HCT116 (cell line): Measurements from ENCODE around the gene NEK1. TPM values are rescaled to one million over a fixed set of nuclear protein-coding genes. Genes with fewer than 3 reads are reported as not detected.
"Not testable (repeated sequence)": the region's sequence is repeated elsewhere in the genome, so short reads cannot be mapped to it uniquely, and the experiment has no call there.

Experiments used
- ATAC-seq: fragments of 200-7000 bp; cut with Tn5 transposase; 2 replicates; pipeline ENCODE4 v1.9.1; 2020; ENCODE audit warnings: mild to moderate bottlenecking, moderate library complexity
- BruUV-seq: library from RNA; stranded (reverse); fragments of 400-500 nt; replicated peaks from 2 replicates; lab custom pipeline; 2021; lab: Mats Ljungman, UMichigan
- CTCF ChIA-PET: fragments of 300-600 bp; sonication (Branson Sonifier 250); formaldehyde crosslinking; loops from one replicate; lab custom pipeline; 2021; ENCODE audit warnings: antibody characterized with exemption; lab: Charles Lee
- POLR2A ChIA-PET: fragments of 300-600, 350-600 bp; sonication (Branson Sonifier 250); formaldehyde crosslinking; loops from one replicate; lab custom pipeline; 2021; ENCODE audit warnings: antibody characterized with exemption; lab: Charles Lee
- RAD21 ChIA-PET, 2 experiments: fragments of 300-600 bp; sonication (Branson Sonifier 250); formaldehyde crosslinking; loops; one replicate each; lab custom pipeline; 2023; ENCODE audit warnings: low total read pairs in 2 of 2; ENCODE audit not compliant: uncharacterized antibody in 2 of 2, unreplicated experiment in 2 of 2, low non-redundant PET in 1 of 2; lab: Charles Lee
- DNase-seq: peaks from one replicate; pipeline ENCODE4 v3.0.0-alpha.2; 2010; ENCODE audit warnings: low read depth, low spot score
- H2AFZ ChIP-seq: fragments of 200-600 bp; shearing (Covaris generic), sonication (generic); 2 replicates; pipeline ENCODE4 v1.6.1; 2017; ENCODE audit warnings: low read depth, mixed run types, mixed read lengths, antibody characterized with exemption, low read length; ENCODE audit not compliant: poor library complexity, severe bottlenecking
- H3K27ac ChIP-seq: 2 replicates; pipeline ENCODE4 v1.5.1; 2012; ENCODE audit warnings: low read depth, low read length
- H3K27me3 ChIP-seq: fragments of 200-600 bp; sonication (generic); 2 replicates; pipeline ENCODE4 v1.6.1; 2016; ENCODE audit warnings: mixed run types, low read length, mixed read lengths; ENCODE audit not compliant: insufficient read depth
- H3K36me3 ChIP-seq, 2 experiments: fragments of 200-500 bp in 1 of 2; fragments of 200-600 bp in 1 of 2; sonication (Bioruptor generic) in 1 of 2; sonication (generic) in 1 of 2; 2 replicates each; pipeline versions ENCODE4 v1.5.1 to v1.6.1; 2014 to 2016; ENCODE audit warnings: low read length in 2 of 2, inconsistent platforms in 1 of 2, mixed read lengths in 1 of 2, mixed run types in 1 of 2; ENCODE audit not compliant: insufficient read depth in 2 of 2, control insufficient read depth in 1 of 2
- H3K4me1 ChIP-seq, 2 experiments: fragments of 200-600 bp in 1 of 2; sonication (generic) in 1 of 2; 2 replicates each; pipeline versions ENCODE4 v1.5.1 to v1.6.1; 2012 to 2017; ENCODE audit warnings: low read length in 2 of 2, inconsistent platforms in 1 of 2, mild to moderate bottlenecking in 1 of 2, mixed read lengths in 1 of 2, mixed run types in 1 of 2, moderate library complexity in 1 of 2; ENCODE audit not compliant: insufficient read depth in 2 of 2, control insufficient read depth in 1 of 2
- H3K4me2 ChIP-seq: fragments of 200-600 bp; sonication (generic); 2 replicates; pipeline ENCODE4 v1.6.1; 2017; ENCODE audit warnings: mixed run types, low read length, mixed read lengths
- H3K4me3 ChIP-seq, 2 experiments: fragments of 200-600 bp in 1 of 2; sonication (generic) in 1 of 2; replicated peaks in 1 of 2; 2 replicates each; pipeline ENCODE4 v1.5.1; 2011 to 2016; ENCODE audit warnings: low read length in 2 of 2, control low read depth in 1 of 2, low read depth in 1 of 2, mild to moderate bottlenecking in 1 of 2, mixed read lengths in 1 of 2, mixed run types in 1 of 2
- H3K79me2 ChIP-seq: fragments of 200-600 bp; sonication (generic); 2 replicates; pipeline ENCODE4 v1.6.1; 2017; ENCODE audit warnings: mild to moderate bottlenecking, mixed run types, low read length, moderate library complexity, mixed read lengths; ENCODE audit not compliant: insufficient read depth
- H3K9ac ChIP-seq: fragments of 200-600 bp; sonication (generic); 2 replicates; pipeline ENCODE4 v1.6.1; 2016; ENCODE audit warnings: low read length, mixed read lengths
- H3K9me2 ChIP-seq: fragments of 200-600 bp; sonication (generic), shearing (Covaris generic); 2 replicates; pipeline ENCODE4 v1.6.1; 2017; ENCODE audit warnings: mixed run types, mild to moderate bottlenecking, moderate library complexity; ENCODE audit not compliant: insufficient read depth
- H3K9me3 ChIP-seq, 2 experiments: fragments of 200-500 bp in 1 of 2; fragments of 200-600 bp in 1 of 2; sonication (Bioruptor generic) in 1 of 2; sonication (generic) in 1 of 2; 2 replicates each; pipeline ENCODE4 v1.6.1; 2014 to 2017; ENCODE audit warnings: low read length in 2 of 2, mixed read lengths in 2 of 2, inconsistent platforms in 1 of 2, low read depth in 1 of 2, mild to moderate bottlenecking in 1 of 2, mixed run types in 1 of 2, moderate library complexity in 1 of 2; ENCODE audit not compliant: control insufficient read depth in 1 of 2, insufficient read depth in 1 of 2
- H4K20me1 ChIP-seq: fragments of 200-600 bp; sonication (generic), shearing (Covaris generic); 2 replicates; pipeline ENCODE4 v1.6.1; 2017; ENCODE audit warnings: mixed run types, mild to moderate bottlenecking, moderate library complexity; ENCODE audit not compliant: insufficient read depth
- ELF1 ChIP-seq: IDR thresholded peaks from 2 replicates; pipeline ENCODE4 v1.6.1; 2012; ENCODE audit warnings: low read depth, borderline replicate concordance
- SP1 ChIP-seq: IDR thresholded peaks from 2 replicates; pipeline ENCODE4 v1.6.1; 2012; ENCODE audit warnings: low read depth
- intact Hi-C: fragments of 100-400 bp; cut with micrococcal nuclease; formaldehyde crosslinking; loops from 2 replicates; pipeline ENCODE4 v1.10.0; 2022
- total RNA-seq: library from RNA; stranded (reverse); gene quantifications from one replicate; pipeline ENCODE4 v1.2.1, GENCODE V29; 2021; ENCODE audit not compliant: unreplicated experiment
- TF ChIP-seq, protein P1 (sequence below), 3 experiments: fragments of 200-600 bp in 1 of 3; sonication (generic) in 1 of 3; IDR thresholded peaks in 2 of 3; conservative IDR thresholded peaks in 1 of 3; 2 replicates each; pipeline ENCODE4 v1.5.1; 2012 to 2017; ENCODE audit warnings: low read depth in 2 of 3, low read length in 2 of 3, antibody characterized with exemption in 1 of 3, borderline replicate concordance in 1 of 3, control low read depth in 1 of 3, mild to moderate bottlenecking in 1 of 3, mixed read lengths in 1 of 3, mixed run types in 1 of 3, moderate library complexity in 1 of 3; ENCODE audit not compliant: insufficient read depth in 1 of 3

Gene NEK1
- total RNA-seq, 1 experiment from 2014 or later: 13.3 TPM

- POLR2A ChIA-PET, H3K27ac ChIP-seq, H3K4me3 ChIP-seq, H3K4me1 ChIP-seq, H3K79me2 ChIP-seq, CTCF ChIA-PET, H3K36me3 ChIP-seq, H3K9me2 ChIP-seq, H3K9ac ChIP-seq, DNase-seq, H3K9me3 ChIP-seq, ATAC-seq, H3K27me3 ChIP-seq, RAD21 ChIA-PET, H3K4me2 ChIP-seq, intact Hi-C loops, BruUV-seq, H4K20me1 ChIP-seq, H2AFZ ChIP-seq: not testable (repeated sequence)
Observed at GRCh38 chr4:169427727-169428126, 184.7 kb downstream of the NEK1 start.

DNA sequence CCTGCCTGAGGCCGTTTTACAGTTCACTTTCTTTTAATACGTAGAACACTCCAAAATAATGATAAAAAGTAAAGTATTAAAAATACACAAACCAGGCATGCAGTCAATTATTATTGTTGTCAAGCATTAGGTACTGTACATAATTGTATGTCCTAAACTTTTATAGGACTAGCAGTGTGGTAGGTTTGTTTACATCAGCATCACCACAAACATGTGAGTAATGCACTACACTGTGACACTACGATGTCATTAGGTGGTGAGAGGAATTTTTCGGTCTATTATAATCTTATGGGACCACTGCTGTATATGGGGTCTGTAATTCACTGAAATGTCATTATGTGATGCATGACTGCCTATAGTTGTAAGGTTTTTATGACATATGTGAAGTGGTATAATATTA, 192.1 kb downstream of the NEK1 start:
- no peak overlapping the region for H3K4me3 ChIP-seq
- BruUV-seq: no TSS peak
- no peak overlapping the region for H3K27ac ChIP-seq
- intact Hi-C loops: no loop called here
- no peaks in the 10 kb centered on the region for H4K20me1 ChIP-seq
- no peaks in the 10 kb centered on the region for H3K36me3 ChIP-seq
- no peaks in the 10 kb centered on the region for H3K9me3 ChIP-seq
- CTCF ChIA-PET: no interaction called here
- TF ChIP-seq SP1 (no peak), ELF1 (no peak)
- TF ChIP-seq, all 23 proteins: peak for 0
- Histone ChIP-seq H3K9me2 (no peaks in the 10 kb centered on the region), H3K4me1 (peaks cover 0 to 3% of the 10 kb centered on the region in 2 experiments; a peak in 1 of 4 replicates), H3K4me2 (no peak overlapping the region), H2AFZ (no peak overlapping the region), H3K79me2 (no peaks in the 10 kb centered on the region), H3K9ac (no peak overlapping the region), H3K27me3 (no peaks in the 10 kb centered on the region)
- POLR2A ChIA-PET: no interaction called here
- RAD21 ChIA-PET: no interaction called here
- no peak for DNase-seq
- ATAC-seq: no peak

DNA sequence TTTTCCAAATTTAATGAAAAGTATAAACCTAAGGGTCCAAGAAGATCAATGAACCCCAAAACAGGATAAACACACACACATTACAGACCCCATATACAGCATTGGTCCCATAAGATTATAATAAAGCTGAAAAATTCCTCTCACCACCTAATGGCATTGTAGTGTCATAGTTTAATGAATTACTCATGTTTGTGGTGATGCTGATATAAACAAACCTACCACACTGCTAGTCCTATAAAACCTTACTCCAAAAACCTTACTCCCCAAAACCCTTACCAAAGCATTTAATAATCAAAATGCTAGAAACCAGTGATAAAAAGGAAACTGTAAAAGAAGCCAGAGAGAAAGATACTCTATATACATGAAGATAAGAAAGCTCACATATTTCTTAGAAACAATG, 193.5 kb downstream of the NEK1 start:
- H3K4me2 ChIP-seq: no peak overlapping the region
- H3K27ac ChIP-seq: no peak overlapping the region
- H3K4me1 ChIP-seq: peaks cover 0 to 3% of the 10 kb centered on the region in 2 experiments; a peak in 1 of 4 replicates
- ATAC-seq (no peak), DNase-seq (no peak)
- H2AFZ ChIP-seq: no peak overlapping the region
- TF ChIP-seq, protein P1, sequence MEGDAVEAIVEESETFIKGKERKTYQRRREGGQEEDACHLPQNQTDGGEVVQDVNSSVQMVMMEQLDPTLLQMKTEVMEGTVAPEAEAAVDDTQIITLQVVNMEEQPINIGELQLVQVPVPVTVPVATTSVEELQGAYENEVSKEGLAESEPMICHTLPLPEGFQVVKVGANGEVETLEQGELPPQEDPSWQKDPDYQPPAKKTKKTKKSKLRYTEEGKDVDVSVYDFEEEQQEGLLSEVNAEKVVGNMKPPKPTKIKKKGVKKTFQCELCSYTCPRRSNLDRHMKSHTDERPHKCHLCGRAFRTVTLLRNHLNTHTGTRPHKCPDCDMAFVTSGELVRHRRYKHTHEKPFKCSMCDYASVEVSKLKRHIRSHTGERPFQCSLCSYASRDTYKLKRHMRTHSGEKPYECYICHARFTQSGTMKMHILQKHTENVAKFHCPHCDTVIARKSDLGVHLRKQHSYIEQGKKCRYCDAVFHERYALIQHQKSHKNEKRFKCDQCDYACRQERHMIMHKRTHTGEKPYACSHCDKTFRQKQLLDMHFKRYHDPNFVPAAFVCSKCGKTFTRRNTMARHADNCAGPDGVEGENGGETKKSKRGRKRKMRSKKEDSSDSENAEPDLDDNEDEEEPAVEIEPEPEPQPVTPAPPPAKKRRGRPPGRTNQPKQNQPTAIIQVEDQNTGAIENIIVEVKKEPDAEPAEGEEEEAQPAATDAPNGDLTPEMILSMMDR (IDR thresholded peaks at IDR 0.05 in 2 of 3, conservative IDR thresholded peaks at IDR 0.05 in 1 of 3; ENCODE audit: borderline replicate concordance in 1 of 3, insufficient read depth in 1 of 3, low read depth in 2 of 3, low read length in 2 of 3): no peak
- H3K36me3 ChIP-seq: no peaks in the 10 kb centered on the region
- intact Hi-C loops: no loop called here
- H3K4me3 ChIP-seq: no peak overlapping the region
- no peaks in the 10 kb centered on the region for H3K79me2 ChIP-seq
- ChIA-PET CTCF (no interaction called here), RAD21 (no interaction called here), POLR2A (no interaction called here)
- H3K9ac ChIP-seq: no peak overlapping the region
- BruUV-seq: no TSS peak
- no peaks in the 10 kb centered on the region for H3K9me2 ChIP-seq
- H3K27me3 ChIP-seq: no peaks in the 10 kb centered on the region
- H3K9me3 ChIP-seq: no peaks in the 10 kb centered on the region
- H4K20me1 ChIP-seq: no peaks in the 10 kb centered on the region
